ENCODE measurements around the gene FIZ1. TPM values are rescaled to one million over a fixed set of nuclear protein-coding genes. Genes with fewer than 3 reads are reported as not detected.

FIZ1 gene
- total RNA-seq, 4 donors from 2014 or later: 8.3 to 17.3 (median 11.4) TPM

GRCh38 chr19:55636723-55637122 is 37.4 kb upstream of the FIZ1 start:
- Histone ChIP-seq H3K4me3 (peak overlapping the region in 1 of 4 donors; percentile 68), H3K9me3 (no peaks in the 10 kb centered on the region), H3K4me1 (peaks cover 53 to 81% (median 73%) of the 10 kb centered on the region in 4 donors), H3K27ac (replicated peaks in 1 of 4) (peak overlapping the region; percentile 91 to 99 (median 96)), H3K27me3 (no peaks in the 10 kb centered on the region), H3K36me3 (peaks cover 0 to 12% (median 1%) of the 10 kb centered on the region in 4 donors)
- intact Hi-C loops (cut with DNase I): no loop called here
- TF ChIP-seq EP300 (IDR thresholded peaks at IDR 0.05) (no peak), CTCF (IDR thresholded peaks at IDR 0.05) (no peak), POLR2AphosphoS5 (IDR thresholded peaks at IDR 0.05) (no peak), POLR2A (IDR thresholded peaks at IDR 0.05; ENCODE audit: low read depth) (no peak)
- no peak for DNase-seq (ENCODE audit: extremely low spot score)
- 84% methylated on average over 4 of the region's 4 CpGs for WGBS

GRCh38 chr19:55635856-55636440 is 36.6 kb upstream of the FIZ1 start:
- intact Hi-C loops (cut with DNase I): loop anchor here (2.0 kb wide), 1 partner anchor 17 kb away; no protein-coding TSS in a partner anchor
- no peak for TF ChIP-seq EP300 (IDR thresholded peaks at IDR 0.05)
- no peak for TF ChIP-seq CTCF (IDR thresholded peaks at IDR 0.05)
- no peak for TF ChIP-seq POLR2A (IDR thresholded peaks at IDR 0.05; ENCODE audit: low read depth)
- no peak for TF ChIP-seq POLR2AphosphoS5 (IDR thresholded peaks at IDR 0.05)
- Histone ChIP-seq H3K27ac (replicated peaks in 1 of 4) (peak overlapping the region; percentile 91 to 99 (median 96)), H3K4me3 (peak overlapping the region; percentile 68 to 96 (median 88)), H3K36me3 (peaks cover 0 to 12% (median 1%) of the 10 kb centered on the region in 4 donors), H3K9me3 (no peaks in the 10 kb centered on the region), H3K4me1 (peaks cover 53 to 78% (median 71%) of the 10 kb centered on the region in 4 donors), H3K27me3 (no peaks in the 10 kb centered on the region)
- DNase-seq (ENCODE audit: extremely low spot score): no peak
- 63% methylated on average over 7 of the region's 7 CpGs for WGBS

GRCh38 chr19:55635334-55635717 is 36.0 kb upstream of the FIZ1 start:
- Histone ChIP-seq H3K4me3 (peak overlapping the region; percentile 68 to 96 (median 88)), H3K36me3 (peaks cover 0 to 12% (median 1%) of the 10 kb centered on the region in 4 donors), H3K27ac (replicated peaks in 1 of 4) (peak overlapping the region; percentile 91 to 99 (median 96)), H3K4me1 (peaks cover 49 to 73% (median 66%) of the 10 kb centered on the region in 4 donors), H3K27me3 (no peaks in the 10 kb centered on the region), H3K9me3 (no peaks in the 10 kb centered on the region)
- intact Hi-C loops (cut with DNase I): loop anchor here (2.0 kb wide), 1 partner anchor 17 kb away; no protein-coding TSS in a partner anchor
- 10% methylated on average over 9 of the region's 9 CpGs for WGBS
- TF ChIP-seq POLR2A (IDR thresholded peaks at IDR 0.05; ENCODE audit: low read depth) (no peak), POLR2AphosphoS5 (IDR thresholded peaks at IDR 0.05) (no peak), CTCF (IDR thresholded peaks at IDR 0.05) (no peak)
- no peak for DNase-seq (ENCODE audit: extremely low spot score)

GRCh38 chr19:55633861-55634260 is 34.5 kb upstream of the FIZ1 start:
- Histone ChIP-seq H3K9me3 (no peaks in the 10 kb centered on the region), H3K36me3 (peaks cover 0 to 12% (median 1%) of the 10 kb centered on the region in 4 donors), H3K27ac (replicated peaks in 1 of 4) (peak overlapping the region; percentile 91 to 99 (median 96)), H3K27me3 (no peaks in the 10 kb centered on the region), H3K4me3 (peak overlapping the region in 1 of 4 donors; percentile 96), H3K4me1 (peaks cover 36 to 58% (median 52%) of the 10 kb centered on the region in 4 donors)
- no peak for DNase-seq (ENCODE audit: extremely low spot score)
- no peak for TF ChIP-seq EP300 (IDR thresholded peaks at IDR 0.05)
- no peak for TF ChIP-seq CTCF (IDR thresholded peaks at IDR 0.05)
- WGBS: 93% methylated on average over 8 of the region's 8 CpGs
- intact Hi-C loops (cut with DNase I): loop anchor here (2.0 kb wide), 1 partner anchor 19 kb away; no protein-coding TSS in a partner anchor

Measured in esophagus muscularis mucosa (tissue), 4 donors.